Esophagus (tissue), 2 donors: ENCODE results near the gene PDZD2. TPM values are rescaled to one million over a fixed set of nuclear protein-coding genes. Genes with fewer than 3 reads are reported as not detected.

ENCODE experiments used
- H3K27ac ChIP-seq, 2 donors: one replicate each; pipeline ENCODE4 v1.5.1; 2013; ENCODE audit warnings: low read depth in 2 of 2, mild to moderate bottlenecking in 2 of 2, inconsistent platforms in 1 of 2, low read length in 1 of 2, moderate library complexity in 1 of 2
- H3K27me3 ChIP-seq, 2 donors: one replicate each; pipeline ENCODE4 v1.6.1; 2013; ENCODE audit warnings: low read length in 2 of 2, control low read depth in 1 of 2, mild to moderate bottlenecking in 1 of 2; ENCODE audit not compliant: insufficient read depth in 2 of 2, control insufficient read depth in 1 of 2
- H3K36me3 ChIP-seq, 2 donors: one replicate each; pipeline ENCODE4 v1.6.1; 2013; ENCODE audit warnings: low read length in 1 of 2; ENCODE audit not compliant: control insufficient read depth in 2 of 2, insufficient read depth in 2 of 2
- H3K4me1 ChIP-seq, 2 donors: one replicate each; pipeline ENCODE4 v1.6.1; 2013; ENCODE audit warnings: low read length in 1 of 2; ENCODE audit not compliant: control insufficient read depth in 2 of 2, insufficient read depth in 2 of 2
- H3K4me3 ChIP-seq, 2 donors: one replicate each; pipeline ENCODE4 v1.5.1; 2013; ENCODE audit warnings: low read length in 2 of 2, mild to moderate bottlenecking in 2 of 2, low read depth in 1 of 2, moderate library complexity in 1 of 2
- H3K9me3 ChIP-seq, 2 donors: one replicate each; pipeline ENCODE4 v1.6.1; 2013; ENCODE audit warnings: mild to moderate bottlenecking in 2 of 2, low read depth in 1 of 2, low read length in 1 of 2, moderate library complexity in 1 of 2; ENCODE audit not compliant: control insufficient read depth in 2 of 2, insufficient read depth in 1 of 2
- WGBS, 2 donors: extraction: QIAGEN DNeasy Blood & Tissue Kit; methylation state at CpG; one replicate each; pipeline ENCODE4 v1.1.7; 2013; 5-methylcytosine and 5-hydroxymethylcytosine counted together
- polyA plus RNA-seq, 2 donors: library from polyadenylated mRNA; stranded (reverse); fragments of 200-250 nt; gene quantifications; one replicate each; pipeline ENCODE4 v1.2.3, GENCODE V29; 2013
- donor health status: healthy with polysubstance abuse.
- donor health status: Bipolar disorder and iron deficiency.

The PDZD2 gene
- polyA plus RNA-seq, 2 donors: 6.6 to 15.3 TPM

- Histone ChIP-seq H3K27me3 (no peaks in the 10 kb centered on the region), H3K36me3 (no peaks in the 10 kb centered on the region), H3K4me1 (no peaks in the 10 kb centered on the region), H3K27ac (no peak overlapping the region), H3K4me3 (no peak overlapping the region), H3K9me3 (no peaks in the 10 kb centered on the region)
- WGBS, 2 donors: 82 to 85% methylated on average over 2 of the region's 2 CpGs
Observed at GRCh38 chr5:31611002-31611401, 27.9 kb upstream of the PDZD2 start.

- WGBS, 2 donors: 47 to 60% methylated on average over 1 of the region's 1 CpG
- Histone ChIP-seq H3K36me3 (no peaks in the 10 kb centered on the region), H3K4me3 (no peak overlapping the region), H3K27me3 (no peaks in the 10 kb centered on the region), H3K27ac (no peak overlapping the region), H3K4me1 (no peaks in the 10 kb centered on the region), H3K9me3 (no peaks in the 10 kb centered on the region)
Observed at GRCh38 chr5:31613651-31614050, 25.3 kb upstream of the PDZD2 start.

- Histone ChIP-seq H3K27ac (no peak overlapping the region), H3K4me3 (no peak overlapping the region), H3K4me1 (no peaks in the 10 kb centered on the region), H3K36me3 (no peaks in the 10 kb centered on the region), H3K27me3 (no peaks in the 10 kb centered on the region), H3K9me3 (no peaks in the 10 kb centered on the region)
- 60 to 66% methylated on average over 11 of the region's 11 CpGs for WGBS, 2 donors
Observed at GRCh38 chr5:31614151-31615020, 24.5 kb upstream of the PDZD2 start.

- 62 to 76% methylated on average over 5 of the region's 5 CpGs for WGBS, 2 donors
Observed at GRCh38 chr5:31617867-31618266, 21.1 kb upstream of the PDZD2 start.

GRCh38 chr5:31620026-31620425 lies 18.9 kb upstream of the PDZD2 start:
- Histone ChIP-seq H3K27me3 (no peaks in the 10 kb centered on the region), H3K27ac (no peak overlapping the region), H3K9me3 (no peaks in the 10 kb centered on the region), H3K36me3 (no peaks in the 10 kb centered on the region), H3K4me3 (no peak overlapping the region), H3K4me1 (no peaks in the 10 kb centered on the region)
- 84% methylated on average over 4 of the region's 4 CpGs for WGBS, 2 donors

More at GRCh38 chr5:31617867-31618266, 21.1 kb upstream of the PDZD2 start:
- no peaks in the 10 kb centered on the region for H3K4me1 ChIP-seq
- no peaks in the 10 kb centered on the region for H3K9me3 ChIP-seq
- H3K36me3 ChIP-seq: no peaks in the 10 kb centered on the region
- no peak overlapping the region for H3K4me3 ChIP-seq
- H3K27me3 ChIP-seq: no peaks in the 10 kb centered on the region
- no peak overlapping the region for H3K27ac ChIP-seq

- Histone ChIP-seq H3K27me3 (no peaks in the 10 kb centered on the region), H3K27ac (no peak overlapping the region), H3K4me3 (no peak overlapping the region), H3K4me1 (no peaks in the 10 kb centered on the region), H3K36me3 (no peaks in the 10 kb centered on the region), H3K9me3 (no peaks in the 10 kb centered on the region)
- 76 to 84% methylated on average over 4 of the region's 4 CpGs for WGBS, 2 donors
Observed at GRCh38 chr5:31623249-31623648, 15.7 kb upstream of the PDZD2 start.

- Histone ChIP-seq H3K27ac (no peak overlapping the region), H3K27me3 (no peaks in the 10 kb centered on the region), H3K4me1 (no peaks in the 10 kb centered on the region), H3K36me3 (no peaks in the 10 kb centered on the region), H3K4me3 (no peak overlapping the region), H3K9me3 (no peaks in the 10 kb centered on the region)
- 76 to 77% methylated on average over 1 of the region's 1 CpG for WGBS, 2 donors
Observed at GRCh38 chr5:31625394-31625793, 13.5 kb upstream of the PDZD2 start.

- Histone ChIP-seq H3K9me3 (no peaks in the 10 kb centered on the region), H3K4me1 (no peaks in the 10 kb centered on the region), H3K27me3 (no peaks in the 10 kb centered on the region), H3K4me3 (no peak overlapping the region), H3K27ac (no peak overlapping the region), H3K36me3 (no peaks in the 10 kb centered on the region)
- 24 to 36% methylated on average over 3 of the region's 3 CpGs for WGBS, 2 donors
Observed at GRCh38 chr5:31626156-31626555, 12.8 kb upstream of the PDZD2 start.

- no peak overlapping the region for H3K4me3 ChIP-seq
- no peaks in the 10 kb centered on the region for H3K27me3 ChIP-seq
- H3K4me1 ChIP-seq: no peaks in the 10 kb centered on the region
- no peak overlapping the region for H3K27ac ChIP-seq
- 59 to 60% methylated on average over 11 of the region's 11 CpGs for WGBS, 2 donors
- H3K36me3 ChIP-seq: no peaks in the 10 kb centered on the region
- no peaks in the 10 kb centered on the region for H3K9me3 ChIP-seq
Observed at GRCh38 chr5:31626604-31627234, 12.2 kb upstream of the PDZD2 start.
